Measurements from ENCODE around the gene SKI.

DNA sequence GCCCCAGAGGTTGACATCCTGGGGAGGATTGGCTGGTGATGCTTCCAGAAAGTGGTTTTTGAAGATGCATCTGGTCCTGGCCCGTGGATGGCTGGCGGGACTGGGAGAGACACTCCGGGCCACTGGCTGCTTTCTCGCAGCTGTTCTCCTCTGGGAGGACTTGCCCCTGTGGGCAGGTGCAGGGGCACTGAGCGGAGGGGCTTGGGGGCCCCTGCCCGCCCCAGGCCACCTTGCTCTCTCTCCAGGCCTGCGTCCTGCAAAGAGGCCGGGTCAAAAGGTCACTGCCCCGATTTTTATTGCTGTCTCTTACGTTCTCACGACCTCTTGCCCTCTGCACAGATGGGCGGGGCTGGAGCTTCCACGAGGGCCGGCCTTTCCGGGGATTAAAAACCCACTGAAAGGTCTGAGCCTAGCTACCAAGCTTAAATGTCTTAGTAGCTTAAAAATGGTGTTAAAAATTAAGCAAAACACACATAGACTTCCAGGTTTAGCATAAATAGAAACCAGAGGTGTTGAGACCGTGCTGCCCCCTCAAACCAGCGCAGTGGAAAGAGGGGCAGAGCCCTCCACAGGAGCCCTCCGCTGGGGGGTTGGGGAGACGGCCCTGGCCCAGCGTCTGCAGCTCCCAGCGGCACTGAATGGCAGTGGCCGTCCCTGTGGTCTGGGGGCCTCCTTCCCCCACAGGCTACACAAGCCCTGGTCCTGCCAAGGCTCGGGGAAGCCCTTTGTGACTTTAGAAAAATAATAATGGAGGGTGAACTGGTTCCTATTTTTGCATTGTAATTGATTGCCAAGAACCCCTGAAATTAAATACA, 43.9 kb downstream of the SKI start:
- TF ChIP-seq, protein P1, sequence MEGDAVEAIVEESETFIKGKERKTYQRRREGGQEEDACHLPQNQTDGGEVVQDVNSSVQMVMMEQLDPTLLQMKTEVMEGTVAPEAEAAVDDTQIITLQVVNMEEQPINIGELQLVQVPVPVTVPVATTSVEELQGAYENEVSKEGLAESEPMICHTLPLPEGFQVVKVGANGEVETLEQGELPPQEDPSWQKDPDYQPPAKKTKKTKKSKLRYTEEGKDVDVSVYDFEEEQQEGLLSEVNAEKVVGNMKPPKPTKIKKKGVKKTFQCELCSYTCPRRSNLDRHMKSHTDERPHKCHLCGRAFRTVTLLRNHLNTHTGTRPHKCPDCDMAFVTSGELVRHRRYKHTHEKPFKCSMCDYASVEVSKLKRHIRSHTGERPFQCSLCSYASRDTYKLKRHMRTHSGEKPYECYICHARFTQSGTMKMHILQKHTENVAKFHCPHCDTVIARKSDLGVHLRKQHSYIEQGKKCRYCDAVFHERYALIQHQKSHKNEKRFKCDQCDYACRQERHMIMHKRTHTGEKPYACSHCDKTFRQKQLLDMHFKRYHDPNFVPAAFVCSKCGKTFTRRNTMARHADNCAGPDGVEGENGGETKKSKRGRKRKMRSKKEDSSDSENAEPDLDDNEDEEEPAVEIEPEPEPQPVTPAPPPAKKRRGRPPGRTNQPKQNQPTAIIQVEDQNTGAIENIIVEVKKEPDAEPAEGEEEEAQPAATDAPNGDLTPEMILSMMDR (IDR thresholded peaks at IDR 0.05 in 2 of 3, conservative IDR thresholded peaks at IDR 0.05 in 1 of 3; ENCODE audit: control insufficient read depth in 2 of 3, extremely low read depth in 1 of 3, insufficient read depth in 1 of 3, low read depth in 3 of 3, low read length in 3 of 3), result no peak
- TF ChIP-seq EZH2 (IDR thresholded peaks at IDR 0.05; ENCODE audit: borderline replicate concordance, control insufficient read depth, low read depth, low read length) (no peak), SIN3A (IDR thresholded peaks at IDR 0.05; ENCODE audit: low read depth, low read length) (no peak), POLR2A (IDR thresholded peaks at IDR 0.05; ENCODE audit: low read depth, low read length) (no peak), ZSCAN29 (IDR thresholded peaks at IDR 0.05) (no peak), HDAC6 (IDR thresholded peaks at IDR 0.05; ENCODE audit: unreplicated experiment) (no peak), NR2C2 (IDR thresholded peaks at IDR 0.05; ENCODE audit: borderline replicate concordance, control insufficient read depth, insufficient read length, low read depth) (no peak)
- TF ChIP-seq, protein P2, sequence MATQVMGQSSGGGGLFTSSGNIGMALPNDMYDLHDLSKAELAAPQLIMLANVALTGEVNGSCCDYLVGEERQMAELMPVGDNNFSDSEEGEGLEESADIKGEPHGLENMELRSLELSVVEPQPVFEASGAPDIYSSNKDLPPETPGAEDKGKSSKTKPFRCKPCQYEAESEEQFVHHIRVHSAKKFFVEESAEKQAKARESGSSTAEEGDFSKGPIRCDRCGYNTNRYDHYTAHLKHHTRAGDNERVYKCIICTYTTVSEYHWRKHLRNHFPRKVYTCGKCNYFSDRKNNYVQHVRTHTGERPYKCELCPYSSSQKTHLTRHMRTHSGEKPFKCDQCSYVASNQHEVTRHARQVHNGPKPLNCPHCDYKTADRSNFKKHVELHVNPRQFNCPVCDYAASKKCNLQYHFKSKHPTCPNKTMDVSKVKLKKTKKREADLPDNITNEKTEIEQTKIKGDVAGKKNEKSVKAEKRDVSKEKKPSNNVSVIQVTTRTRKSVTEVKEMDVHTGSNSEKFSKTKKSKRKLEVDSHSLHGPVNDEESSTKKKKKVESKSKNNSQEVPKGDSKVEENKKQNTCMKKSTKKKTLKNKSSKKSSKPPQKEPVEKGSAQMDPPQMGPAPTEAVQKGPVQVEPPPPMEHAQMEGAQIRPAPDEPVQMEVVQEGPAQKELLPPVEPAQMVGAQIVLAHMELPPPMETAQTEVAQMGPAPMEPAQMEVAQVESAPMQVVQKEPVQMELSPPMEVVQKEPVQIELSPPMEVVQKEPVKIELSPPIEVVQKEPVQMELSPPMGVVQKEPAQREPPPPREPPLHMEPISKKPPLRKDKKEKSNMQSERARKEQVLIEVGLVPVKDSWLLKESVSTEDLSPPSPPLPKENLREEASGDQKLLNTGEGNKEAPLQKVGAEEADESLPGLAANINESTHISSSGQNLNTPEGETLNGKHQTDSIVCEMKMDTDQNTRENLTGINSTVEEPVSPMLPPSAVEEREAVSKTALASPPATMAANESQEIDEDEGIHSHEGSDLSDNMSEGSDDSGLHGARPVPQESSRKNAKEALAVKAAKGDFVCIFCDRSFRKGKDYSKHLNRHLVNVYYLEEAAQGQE (IDR thresholded peaks at IDR 0.05; ENCODE audit: low read depth, low read length), result no peak
- TF ChIP-seq, protein P3, sequence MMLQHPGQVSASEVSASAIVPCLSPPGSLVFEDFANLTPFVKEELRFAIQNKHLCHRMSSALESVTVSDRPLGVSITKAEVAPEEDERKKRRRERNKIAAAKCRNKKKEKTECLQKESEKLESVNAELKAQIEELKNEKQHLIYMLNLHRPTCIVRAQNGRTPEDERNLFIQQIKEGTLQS (IDR thresholded peaks at IDR 0.05; ENCODE audit: borderline replicate concordance, extremely low read depth, low read depth, low read length), result no peak
